Mesodermal cell (in vitro differentiated cells): ENCODE data around the gene TMCO6.
"Not testable (repeated sequence)": the region's sequence is repeated elsewhere in the genome, so short reads cannot be mapped to it uniquely, and the experiment has no call there.

ENCODE experiments used
- H3K27ac ChIP-seq: 2 replicates; pipeline ENCODE4 v1.7.0; 2013; ENCODE audit warnings: mild to moderate bottlenecking, low read depth, low read length, moderate library complexity; ENCODE audit not compliant: severe bottlenecking
- H3K36me3 ChIP-seq: 2 replicates; pipeline ENCODE4 v1.7.1; 2013; ENCODE audit warnings: mild to moderate bottlenecking, low read length, moderate library complexity; ENCODE audit not compliant: control insufficient read depth, insufficient read depth
- H3K4me1 ChIP-seq: one replicate; pipeline ENCODE4 v1.7.1; 2013; ENCODE audit warnings: mild to moderate bottlenecking, low read length; ENCODE audit not compliant: insufficient read depth, control insufficient read depth, poor library complexity, severe bottlenecking
- H3K4me3 ChIP-seq: 2 replicates; pipeline ENCODE4 v1.7.0; 2013; ENCODE audit warnings: low read length, control low read depth, mild to moderate bottlenecking; ENCODE audit not compliant: insufficient read depth, poor library complexity, severe bottlenecking; ENCODE audit errors: extremely low read depth
- H3K9me3 ChIP-seq: 2 replicates; pipeline ENCODE4 v1.7.1; 2013; ENCODE audit warnings: mild to moderate bottlenecking, low read length, moderate library complexity; ENCODE audit not compliant: control insufficient read depth
- WGBS, 2 experiments: methylation state at CpG; one replicate each; pipeline ENCODE4 v1.1.5; 2013; ENCODE audit warnings: missing lambda C conversion rate in 2 of 2; ENCODE audit not compliant: insufficient coverage in 2 of 2; 5-methylcytosine and 5-hydroxymethylcytosine counted together

TMCO6 gene

GRCh38 chr5:140641716-140642115 lies 2.5 kb downstream of the TMCO6 start:
- Histone ChIP-seq H3K4me1 (peaks cover 15% of the 10 kb centered on the region), H3K36me3 (peaks cover 36% of the 10 kb centered on the region), H3K27ac (no peak overlapping the region), H3K4me3 (no peak overlapping the region), H3K9me3 (no peaks in the 10 kb centered on the region)
- 91 to 100% methylated on average over 5 to 8 of the region's 8 CpGs for WGBS, 2 experiments

GRCh38 chr5:140642718-140643117 lies 3.5 kb downstream of the TMCO6 start:
- 89 to 100% methylated on average over 2 to 3 of the region's 3 CpGs for WGBS, 2 experiments
- Histone ChIP-seq H3K27ac (no peak overlapping the region), H3K4me3 (no peak overlapping the region), H3K36me3 (peaks cover 36% of the 10 kb centered on the region), H3K4me1 (peaks cover 15% of the 10 kb centered on the region), H3K9me3 (no peaks in the 10 kb centered on the region)

GRCh38 chr5:140647042-140647419 lies 7.8 kb downstream of the TMCO6 start:
- H3K4me1 ChIP-seq, result peaks cover 6% of the 10 kb centered on the region
- 2 to 4% methylated on average over 27 of the region's 27 CpGs for WGBS, 2 experiments
- peak overlapping the region; percentile 41 for H3K27ac ChIP-seq
- peak overlapping the region; percentile 90 for H3K4me3 ChIP-seq
- H3K9me3 ChIP-seq, result no peaks in the 10 kb centered on the region
- H3K36me3 ChIP-seq, result peaks cover 59% of the 10 kb centered on the region

- Histone ChIP-seq H3K9me3 (no peaks in the 10 kb centered on the region), H3K27ac (no peak overlapping the region), H3K4me3 (no peak overlapping the region), H3K36me3 (peaks cover 95% of the 10 kb centered on the region), H3K4me1 (no peaks in the 10 kb centered on the region)
- WGBS, 2 experiments, result 98 to 100% methylated on average over 9 to 16 of the region's 17 CpGs
Measured at GRCh38 chr5:140658870-140659269, 19.6 kb downstream of the TMCO6 start.

DNA sequence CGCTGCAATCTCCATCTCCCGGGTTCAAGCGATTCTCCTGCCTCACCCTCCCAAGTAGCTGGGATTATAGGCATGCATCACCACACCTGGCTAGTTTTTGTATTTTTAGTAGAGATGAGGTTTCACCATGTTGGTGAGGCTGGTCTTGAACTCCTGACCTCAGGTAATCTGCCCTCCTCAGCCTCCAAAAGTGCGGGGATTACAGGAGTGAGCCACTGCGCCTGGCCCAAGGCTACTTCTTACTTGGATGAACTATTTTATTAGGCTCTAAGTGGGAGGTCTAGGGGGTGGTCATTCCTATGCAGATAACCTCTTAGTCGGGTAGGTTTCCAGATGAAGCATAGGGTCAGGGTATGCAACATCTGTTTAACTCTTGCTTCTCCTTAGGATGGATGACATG lies 21.1 kb downstream of the TMCO6 start:
- peaks cover 80% of the 10 kb centered on the region for H3K36me3 ChIP-seq
- not testable (repeated sequence) for H3K9me3 ChIP-seq, H3K4me1 ChIP-seq, H3K27ac ChIP-seq, H3K4me3 ChIP-seq
- WGBS, 2 experiments, result 100% methylated on average over 1 to 3 of the region's 6 CpGs

DNA sequence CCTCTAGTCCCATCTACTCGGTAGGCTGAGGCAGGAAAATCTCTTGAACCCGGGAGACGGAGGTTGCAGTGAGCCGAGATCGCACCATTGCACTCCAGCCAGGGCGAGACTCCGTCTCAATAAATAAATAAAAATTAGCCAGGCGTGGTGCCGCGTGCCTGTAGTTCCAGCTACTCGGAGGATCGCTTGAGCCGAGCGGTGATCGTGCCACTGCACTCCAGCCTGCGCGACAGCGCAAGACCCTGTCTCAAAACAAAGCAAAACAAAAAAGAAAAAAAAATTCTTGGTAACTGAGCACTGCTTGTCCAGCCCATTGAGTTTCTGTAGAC lies 24.7 kb downstream of the TMCO6 start:
- H3K27ac ChIP-seq, result peak overlapping the region; percentile 81
- no peaks in the 10 kb centered on the region for H3K9me3 ChIP-seq
- H3K4me3 ChIP-seq, result peak overlapping the region; percentile 97
- peaks cover 72% of the 10 kb centered on the region for H3K36me3 ChIP-seq
- WGBS, 2 experiments, result 81 to 84% methylated on average over 18 of the region's 18 CpGs
- no peaks in the 10 kb centered on the region for H3K4me1 ChIP-seq

- Histone ChIP-seq H3K36me3 (peaks cover 73% of the 10 kb centered on the region), H3K4me3 (peak within 1 kb of the TSS; percentile 97)
Measured at GRCh38 chr5:140664359-140665119, 25.3 kb downstream of the TMCO6 start, which contains the start of gene WDR55. WDR55 (plus strand) TSS chr5:140664904; CDS start chr5:140664913, 9 bp downstream.

DNA sequence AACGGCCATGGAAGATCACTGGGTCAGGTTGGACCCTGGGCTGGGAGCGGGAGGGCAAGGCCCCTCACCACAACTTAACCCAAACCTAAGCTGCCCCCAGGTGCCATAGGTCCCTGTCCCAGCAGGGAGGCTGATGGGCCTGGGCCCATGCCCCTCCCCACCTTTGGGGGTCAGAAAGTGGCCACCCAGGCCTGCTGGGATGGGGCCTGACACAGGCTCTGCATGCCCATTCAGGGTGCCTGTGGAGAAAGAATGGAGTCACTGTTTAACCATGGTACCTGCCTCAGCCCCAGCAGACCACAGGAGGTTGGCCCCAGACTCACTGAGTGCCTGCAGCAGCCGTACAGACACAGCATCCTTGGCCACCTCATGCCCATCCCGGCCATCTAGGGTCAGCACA lies 31.8 kb downstream of the TMCO6 start:
- H3K4me3 ChIP-seq, H3K9me3 ChIP-seq, H3K4me1 ChIP-seq, H3K27ac ChIP-seq: not testable (repeated sequence)
- WGBS, 2 experiments, result 100% methylated on average over 1 of the region's 4 CpGs; no CpG with 5 or more reads in 1 of the 2 experiments
- peaks cover 84% of the 10 kb centered on the region for H3K36me3 ChIP-seq

More at GRCh38 chr5:140664359-140665119, 25.3 kb downstream of the TMCO6 start, which contains the start of gene WDR55:
- H3K4me1 ChIP-seq, result no peaks in the 10 kb centered on the region
- 1 to 2% methylated on average over 38 to 50 of the region's 54 CpGs for WGBS, 2 experiments
- H3K9me3 ChIP-seq, result no peaks in the 10 kb centered on the region
- peak within 1 kb of the TSS; percentile 81 for H3K27ac ChIP-seq

DNA sequence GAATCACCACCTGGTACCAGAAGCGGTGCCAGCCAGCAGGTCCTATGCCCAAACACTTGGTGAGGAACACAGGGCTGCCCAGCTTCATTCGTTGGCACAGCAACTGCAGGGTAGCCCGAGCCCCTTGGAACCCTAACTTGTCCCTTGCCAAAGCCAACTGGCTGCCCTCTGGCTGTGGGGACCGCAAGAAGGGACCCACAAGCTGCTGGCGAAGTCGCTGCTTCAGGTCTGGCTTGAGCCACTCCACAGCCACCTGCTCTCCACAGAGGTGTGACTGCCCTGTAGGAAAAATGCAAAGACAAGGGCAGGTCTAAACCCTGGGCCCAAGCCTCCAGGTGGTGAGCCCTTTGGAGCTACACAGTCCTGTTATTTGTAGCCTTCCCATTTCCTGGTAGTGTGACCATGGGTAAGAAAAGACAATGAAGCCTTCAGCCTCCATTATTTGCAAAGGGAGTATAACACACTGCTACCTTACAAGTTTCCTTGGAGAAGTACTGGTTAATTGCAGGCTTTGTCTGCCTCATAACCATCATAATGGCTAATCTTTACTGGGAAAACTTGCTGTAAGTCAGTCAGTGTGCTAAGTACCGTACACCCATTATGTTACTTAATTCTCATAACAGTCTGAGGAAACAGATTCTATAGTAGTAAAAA lies 32.3 kb downstream of the TMCO6 start:
- 95 to 100% methylated on average over 3 of the region's 7 CpGs for WGBS, 2 experiments
- peaks cover 86% of the 10 kb centered on the region for H3K36me3 ChIP-seq
- H3K9me3 ChIP-seq, result no peaks in the 10 kb centered on the region

GRCh38 chr5:140672455-140673186 lies 33.4 kb downstream of the TMCO6 start:
- no peaks in the 10 kb centered on the region for H3K4me1 ChIP-seq
- H3K27ac ChIP-seq, result no peak overlapping the region
- WGBS, 2 experiments, result 96 to 98% methylated on average over 69 to 70 of the region's 70 CpGs
- H3K9me3 ChIP-seq, result no peaks in the 10 kb centered on the region
- peaks cover 86% of the 10 kb centered on the region for H3K36me3 ChIP-seq
- no peak overlapping the region for H3K4me3 ChIP-seq

More for the DNA sequence above, 32.3 kb downstream of the TMCO6 start:
- Histone ChIP-seq H3K4me3 (no peak overlapping the region), H3K4me1 (no peaks in the 10 kb centered on the region), H3K27ac (no peak overlapping the region)
